Endothelial cell of umbilical vein (primary cell): Measurements from ENCODE around the gene KLF5. TPM values are rescaled to one million over a fixed set of nuclear protein-coding genes. Genes with fewer than 3 reads are reported as not detected.

Source experiments
- BruUV-seq: library from RNA; stranded (reverse); fragments of 400-500 nt; replicated peaks from 2 replicates; lab custom pipeline; 2021; lab: Mats Ljungman, UMichigan
- CTCF ChIA-PET: fragments of 300-600, 350-600 bp; sonication (Branson Sonifier 250); formaldehyde crosslinking; loops from one replicate; lab custom pipeline; 2021; ENCODE audit warnings: antibody characterized with exemption, inconsistent platforms; lab: Charles Lee
- POLR2A ChIA-PET: fragments of 300-600, 350-600 bp; sonication (Branson Sonifier 250); formaldehyde crosslinking; loops from one replicate; lab custom pipeline; 2021; ENCODE audit warnings: antibody characterized with exemption, inconsistent platforms; lab: Charles Lee
- DNase-seq: peaks from one replicate; pipeline ENCODE4 v3.0.0-alpha.2; 2011; ENCODE audit warnings: low read depth, low spot score
- FAIRE-seq: peaks from 2 replicates; lab custom pipeline; 2011; peaks lifted over from hg19 to GRCh38; lab: Jason Lieb, UNC
- H2AFZ ChIP-seq: 2 replicates; pipeline ENCODE4 v1.6.0; 2012; ENCODE audit warnings: low read depth, low read length, control low read depth, inconsistent platforms
- H3K27ac ChIP-seq: 2 replicates; pipeline ENCODE4 v1.5.1; 2011; ENCODE audit warnings: low read depth, mild to moderate bottlenecking, control low read depth, low read length, moderate library complexity; ENCODE audit not compliant: insufficient read depth
- H3K27me3 ChIP-seq, 2 experiments: 2 replicates each; pipeline versions ENCODE4 v1.6.0 to v1.6.1; 2011; ENCODE audit warnings: low read length in 2 of 2, mixed read lengths in 1 of 2; ENCODE audit not compliant: control insufficient read depth in 2 of 2, insufficient read depth in 2 of 2
- H3K36me3 ChIP-seq, 2 experiments: 2 replicates in 1 of 2; 3 replicates in 1 of 2; pipeline ENCODE4 v1.5.1; 2011; ENCODE audit warnings: low read length in 2 of 2, mild to moderate bottlenecking in 1 of 2, moderate library complexity in 1 of 2; ENCODE audit not compliant: control insufficient read depth in 2 of 2, insufficient read depth in 2 of 2; ENCODE audit errors: extremely low read depth in 1 of 2
- H3K4me1 ChIP-seq: 3 replicates; pipeline ENCODE4 v1.5.1; 2011; ENCODE audit warnings: mild to moderate bottlenecking, low read length; ENCODE audit not compliant: control insufficient read depth, insufficient read depth; ENCODE audit errors: extremely low read depth
- H3K4me2 ChIP-seq: 2 replicates; pipeline ENCODE4 v1.6.1; 2011; ENCODE audit warnings: low read length, control low read depth, mixed read lengths; ENCODE audit not compliant: insufficient read depth
- H3K4me3 ChIP-seq, 3 experiments: fragments of 200-600 bp in 1 of 3; sonication (generic), shearing (Covaris generic) in 1 of 3; replicated peaks in 1 of 3; 2 replicates each; pipeline ENCODE4 v1.5.1; 2011 to 2016; ENCODE audit warnings: control low read depth in 3 of 3, low read length in 3 of 3, mild to moderate bottlenecking in 2 of 3, inconsistent platforms in 1 of 3, low read depth in 1 of 3, moderate library complexity in 1 of 3; ENCODE audit not compliant: insufficient read depth in 1 of 3
- H3K79me2 ChIP-seq: 2 replicates; pipeline ENCODE4 v1.6.0; 2012; ENCODE audit warnings: low read length, inconsistent platforms; ENCODE audit not compliant: control insufficient read depth, insufficient read depth
- H3K9ac ChIP-seq: replicated peaks from 2 replicates; pipeline ENCODE3; 2011; ENCODE audit warnings: low read length, control low read depth; ENCODE audit not compliant: insufficient read depth; ENCODE audit errors: extremely low read depth
- H3K9me1 ChIP-seq: replicated peaks from 3 replicates; pipeline ENCODE4 v1.6.0; 2011; ENCODE audit warnings: mild to moderate bottlenecking, low read length; ENCODE audit not compliant: control insufficient read depth, insufficient read depth; ENCODE audit errors: extremely low read depth
- H3K9me3 ChIP-seq: replicated peaks from 2 replicates; pipeline ENCODE4 v1.5.1; 2012; ENCODE audit warnings: low read length, inconsistent platforms; ENCODE audit not compliant: control insufficient read depth, insufficient read depth
- H4K20me1 ChIP-seq: replicated peaks from 2 replicates; pipeline ENCODE3; 2011; ENCODE audit warnings: mild to moderate bottlenecking, low read length; ENCODE audit not compliant: control insufficient read depth, insufficient read depth; ENCODE audit errors: extremely low read depth
- EZH2 ChIP-seq: IDR thresholded peaks from 2 replicates; pipeline ENCODE4 v1.6.1; 2012; ENCODE audit warnings: borderline replicate concordance, low read depth, mild to moderate bottlenecking, moderate library complexity, low read length, inconsistent platforms; ENCODE audit not compliant: severe bottlenecking
- FOS ChIP-seq: IDR thresholded peaks from 2 replicates; pipeline ENCODE4 v1.6.1; 2011; ENCODE audit warnings: mild to moderate bottlenecking, low read length, moderate library complexity, borderline replicate concordance; ENCODE audit not compliant: insufficient read depth
- JUN ChIP-seq: IDR thresholded peaks from 2 replicates; pipeline ENCODE4 v1.6.1; 2011; ENCODE audit warnings: borderline replicate concordance, low read depth; ENCODE audit not compliant: insufficient read length, insufficient read depth
- MAX ChIP-seq: IDR thresholded peaks from 2 replicates; pipeline ENCODE4 v1.6.1; 2011; ENCODE audit not compliant: insufficient read depth, insufficient read length
- MYC ChIP-seq: IDR thresholded peaks from one replicate; pipeline ENCODE4 v1.6.1; 2011; ENCODE audit warnings: mild to moderate bottlenecking, low read depth, low read length
- POLR2A ChIP-seq: IDR thresholded peaks from 2 replicates; pipeline ENCODE4 v1.6.1; 2012; ENCODE audit warnings: low read depth, mild to moderate bottlenecking, control low read depth, low read length
- POLR2AphosphoS5 ChIP-seq: IDR thresholded peaks from 2 replicates; pipeline ENCODE4 v1.6.1; 2012; ENCODE audit warnings: low read depth, mild to moderate bottlenecking, control low read depth, low read length, moderate library complexity; ENCODE audit not compliant: insufficient read depth
- dilution Hi-C: fragments of 300-500 bp; cut with MboI; formaldehyde crosslinking; loops from one replicate; pipeline ENCODE4 v1.15.0; 2019; ENCODE audit warnings: low sequenced_read_pairs; ENCODE audit not compliant: extremely low pct_ligation_motif_present
- intact Hi-C: fragments of 100-400 bp; cut with micrococcal nuclease; formaldehyde crosslinking; loops from one replicate; pipeline ENCODE4 v1.10.0; 2022
- polyA plus RNA-seq, 4 experiments: library from polyadenylated mRNA; depleted of rRNA in 3 of 4; stranded (reverse) in 3 of 4; unstranded in 1 of 4; fragments of >200 nt; gene quantifications; 2 replicates each; pipeline versions ENCODE4 v1.2.1 to v1.2.3, GENCODE V29; 2011 to 2012; ENCODE audit warnings: missing spikeins in 1 of 4
- total RNA-seq: library from RNA; stranded (reverse); gene quantifications from 2 replicates; pipeline ENCODE4 v1.2.3, GENCODE V29; 2021
- TF ChIP-seq, protein P1 (sequence below), 2 donors: IDR thresholded peaks; 1 replicate in 1 of 2; 2 replicates in 1 of 2; pipeline ENCODE4 v1.5.1; 2011; ENCODE audit warnings: low read length in 2 of 2, mild to moderate bottlenecking in 2 of 2, moderate library complexity in 2 of 2, control low read depth in 1 of 2, inconsistent platforms in 1 of 2, low read depth in 1 of 2; ENCODE audit not compliant: insufficient read depth in 1 of 2; ENCODE audit errors: extremely low read depth in 1 of 2

The KLF5 gene
- total and polyA plus RNA-seq, 2 donors (not counting 3 experiments of a cell fraction or from before 2014, with no cell fraction given): 1.7 to 4.0 TPM

GRCh38 chr13:73075954-73076353, 17.1 kb downstream of the KLF5 start:
- POLR2A ChIA-PET: no interaction called here

GRCh38 chr13:73077865-73078264, 19.1 kb downstream of the KLF5 start:
- ChIA-PET CTCF (no interaction called here), POLR2A (no interaction called here)
- Histone ChIP-seq H3K4me3 (no peak overlapping the region), H3K27me3 (no peaks in the 10 kb centered on the region), H3K9ac (no peak overlapping the region), H3K4me1 (peaks cover 2% of the 10 kb centered on the region), H4K20me1 (no peaks in the 10 kb centered on the region), H3K36me3 (no peaks in the 10 kb centered on the region), H3K4me2 (no peak overlapping the region), H3K9me3 (no peaks in the 10 kb centered on the region), H2AFZ (no peak overlapping the region), H3K79me2 (no peaks in the 10 kb centered on the region), H3K9me1 (no peaks in the 10 kb centered on the region), H3K27ac (no peak overlapping the region)
- BruUV-seq: no TSS peak
- FAIRE-seq: no peak
- TF ChIP-seq POLR2A (no peak), JUN (no peak), FOS (no peak), POLR2AphosphoS5 (no peak)
- TF ChIP-seq, protein P1, sequence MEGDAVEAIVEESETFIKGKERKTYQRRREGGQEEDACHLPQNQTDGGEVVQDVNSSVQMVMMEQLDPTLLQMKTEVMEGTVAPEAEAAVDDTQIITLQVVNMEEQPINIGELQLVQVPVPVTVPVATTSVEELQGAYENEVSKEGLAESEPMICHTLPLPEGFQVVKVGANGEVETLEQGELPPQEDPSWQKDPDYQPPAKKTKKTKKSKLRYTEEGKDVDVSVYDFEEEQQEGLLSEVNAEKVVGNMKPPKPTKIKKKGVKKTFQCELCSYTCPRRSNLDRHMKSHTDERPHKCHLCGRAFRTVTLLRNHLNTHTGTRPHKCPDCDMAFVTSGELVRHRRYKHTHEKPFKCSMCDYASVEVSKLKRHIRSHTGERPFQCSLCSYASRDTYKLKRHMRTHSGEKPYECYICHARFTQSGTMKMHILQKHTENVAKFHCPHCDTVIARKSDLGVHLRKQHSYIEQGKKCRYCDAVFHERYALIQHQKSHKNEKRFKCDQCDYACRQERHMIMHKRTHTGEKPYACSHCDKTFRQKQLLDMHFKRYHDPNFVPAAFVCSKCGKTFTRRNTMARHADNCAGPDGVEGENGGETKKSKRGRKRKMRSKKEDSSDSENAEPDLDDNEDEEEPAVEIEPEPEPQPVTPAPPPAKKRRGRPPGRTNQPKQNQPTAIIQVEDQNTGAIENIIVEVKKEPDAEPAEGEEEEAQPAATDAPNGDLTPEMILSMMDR (IDR thresholded peaks at IDR 0.05; ENCODE audit: extremely low read depth in 1 of 2, insufficient read depth in 1 of 2, low read depth in 1 of 2, low read length in 2 of 2): no peak
- intact Hi-C loops (no loop called here), dilution Hi-C loops (no loop called here)
- no peak for DNase-seq

More at GRCh38 chr13:73075954-73076353, 17.1 kb downstream of the KLF5 start:
- peaks cover 2% of the 10 kb centered on the region for H3K4me1 ChIP-seq
- no peaks in the 10 kb centered on the region for H3K36me3 ChIP-seq
- no TSS peak for BruUV-seq
- H3K9ac ChIP-seq: no peak overlapping the region
- dilution Hi-C loops: no loop called here
- H3K4me2 ChIP-seq: no peak overlapping the region
- no peaks in the 10 kb centered on the region for H3K9me1 ChIP-seq
- TF ChIP-seq FOS (no peak), EZH2 (no peak), MYC (no peak), POLR2A (no peak), MAX (no peak), JUN (no peak), POLR2AphosphoS5 (no peak)
- H3K27me3 ChIP-seq: no peaks in the 10 kb centered on the region
- intact Hi-C loops: no loop called here
- FAIRE-seq: no peak
- H3K27ac ChIP-seq: no peak overlapping the region
- no peak overlapping the region for H3K4me3 ChIP-seq
- H3K9me3 ChIP-seq: no peaks in the 10 kb centered on the region
- DNase-seq: no peak
- H4K20me1 ChIP-seq: no peaks in the 10 kb centered on the region
- H3K79me2 ChIP-seq: no peaks in the 10 kb centered on the region
- H2AFZ ChIP-seq: no peak overlapping the region
- CTCF ChIA-PET: interaction anchor here (0.6 to 1.1 kb wide), 2 partner anchors 7 to 15 kb away, joined by 3 to 4 read pairs; no protein-coding TSS in a partner anchor
